HepG2 (cell line): ENCODE results near the gene EIF4EBP3. TPM values are rescaled to one million over a fixed set of nuclear protein-coding genes. Genes with fewer than 3 reads are reported as not detected.

Source experiments
- ATAC-seq: fragments of 200-7000 bp; cut with Tn5 transposase; 3 replicates; pipeline ENCODE4 v1.9.1; 2020; ENCODE audit warnings: mild to moderate bottlenecking, moderate library complexity
- BruUV-seq: library from RNA; stranded (reverse); fragments of 400-500 nt; replicated peaks from 2 replicates; lab custom pipeline; 2021; lab: Mats Ljungman, UMichigan
- CTCF ChIA-PET: fragments of 300-600 bp; formaldehyde crosslinking; extraction: SDS; loops from one replicate; lab custom pipeline; 2021; ENCODE audit warnings: low total read pairs, inconsistent platforms, low intra/inter-chr PET ratio; lab: Yijun Ruan, JAX
- POLR2A ChIA-PET: fragments of 350-600 bp; sonication (Branson Sonifier 250); formaldehyde crosslinking; loops from one replicate; lab custom pipeline; 2020; ENCODE audit warnings: antibody characterized with exemption, inconsistent platforms; lab: Yijun Ruan, JAX
- DNase-seq: peaks from one replicate; pipeline ENCODE4 v3.0.0-alpha.2; 2015; ENCODE audit warnings: low spot score
- FAIRE-seq: peaks from 3 replicates; lab custom pipeline; 2011; peaks lifted over from hg19 to GRCh38; lab: Jason Lieb, UNC
- H2AFZ ChIP-seq: one replicate; pipeline ENCODE4 v1.6.1; 2011; ENCODE audit warnings: low read length, inconsistent platforms
- H3K27ac ChIP-seq: fragments of 300-600 bp; 3 replicates; pipeline ENCODE4 v1.8.0; 2011; ENCODE audit warnings: mixed run types, mild to moderate bottlenecking, mixed read lengths, low read length, inconsistent platforms; ENCODE audit not compliant: insufficient read depth; ENCODE audit errors: extremely low read length
- H3K27me3 ChIP-seq, 2 experiments: fragments of 200-600 bp in 1 of 2; 2 replicates in 1 of 2; 3 replicates in 1 of 2; pipeline versions ENCODE4 v1.6.0 to v1.8.0; 2011; ENCODE audit warnings: low read length in 2 of 2, mild to moderate bottlenecking in 2 of 2, moderate library complexity in 2 of 2, inconsistent platforms in 1 of 2; ENCODE audit not compliant: insufficient read depth in 2 of 2, control insufficient read depth in 1 of 2
- H3K36me3 ChIP-seq, 2 experiments: fragments of 200-600 bp in 1 of 2; replicated peaks in 1 of 2; 2 replicates in 1 of 2; 3 replicates in 1 of 2; pipeline versions ENCODE4 v1.5.1 to v1.8.0; 2011; ENCODE audit warnings: low read length in 2 of 2, inconsistent platforms in 1 of 2; ENCODE audit not compliant: insufficient read depth in 2 of 2, control insufficient read depth in 1 of 2
- H3K4me1 ChIP-seq: 2 replicates; pipeline ENCODE4 v1.5.1; 2012; ENCODE audit warnings: low read length, inconsistent platforms; ENCODE audit not compliant: insufficient read depth
- H3K4me2 ChIP-seq: 2 replicates; pipeline ENCODE4 v1.6.0; 2011; ENCODE audit warnings: low read depth, low read length, inconsistent platforms
- H3K4me3 ChIP-seq, 3 experiments: fragments of 200-600 bp in 1 of 3; sonication (generic), shearing (Covaris generic) in 1 of 3; replicated peaks in 1 of 3; 2 replicates each; pipeline ENCODE4 v1.5.1; 2011 to 2016; ENCODE audit warnings: low read length in 3 of 3, inconsistent platforms in 2 of 3, low read depth in 2 of 3, mild to moderate bottlenecking in 2 of 3, control low read depth in 1 of 3, mixed read lengths in 1 of 3; ENCODE audit not compliant: insufficient read depth in 1 of 3
- H3K79me2 ChIP-seq: one replicate; pipeline ENCODE4 v1.6.1; 2011; ENCODE audit warnings: low read length, inconsistent platforms; ENCODE audit not compliant: insufficient read depth
- H3K9ac ChIP-seq: 2 replicates; pipeline ENCODE4 v1.6.0; 2011; ENCODE audit warnings: mild to moderate bottlenecking, low read depth, low read length, inconsistent platforms; ENCODE audit not compliant: insufficient read depth
- H3K9me3 ChIP-seq: 2 replicates; pipeline ENCODE4 v1.5.1; 2012; ENCODE audit warnings: mild to moderate bottlenecking, low read length
- H4K20me1 ChIP-seq: 2 replicates; pipeline ENCODE4 v1.6.0; 2011; ENCODE audit warnings: inconsistent platforms, mild to moderate bottlenecking, low read length, moderate library complexity; ENCODE audit not compliant: insufficient read depth
- CBX1 ChIP-seq: IDR thresholded peaks from one replicate; pipeline ENCODE4 v1.6.1; 2016; ENCODE audit warnings: antibody characterized with exemption, low read depth
- GATAD2A ChIP-seq: IDR thresholded peaks from 2 replicates; pipeline ENCODE4 v1.6.1; 2016
- GZF1 ChIP-seq: sonication (generic); formaldehyde crosslinking; IDR thresholded peaks from 2 replicates; pipeline ENCODE4 v1.5.1; 2020; ENCODE audit warnings: mild to moderate bottlenecking, missing genetic modification reagents
- MEF2D ChIP-seq: sonication (generic); formaldehyde crosslinking; IDR thresholded peaks from 2 replicates; pipeline ENCODE4 v1.5.1; 2020; ENCODE audit warnings: mild to moderate bottlenecking, missing genetic modification reagents
- MIER3 ChIP-seq: IDR thresholded peaks from 2 replicates; pipeline ENCODE4 v1.6.1; 2016; ENCODE audit warnings: missing compliant biosample characterization, borderline replicate concordance
- NR2F2 ChIP-seq: IDR thresholded peaks from 2 replicates; pipeline ENCODE4 v1.6.1; 2012; ENCODE audit warnings: low read depth, inconsistent platforms, borderline replicate concordance
- NRL ChIP-seq: sonication (generic); formaldehyde crosslinking; IDR thresholded peaks from 2 replicates; pipeline ENCODE4 v1.5.0; 2020; ENCODE audit warnings: missing genetic modification reagents, mild to moderate bottlenecking, moderate library complexity, borderline replicate concordance
- RARA ChIP-seq: IDR thresholded peaks from 2 replicates; pipeline ENCODE4 v1.6.1; 2016; ENCODE audit warnings: missing genetic modification reagents, missing compliant biosample characterization
- ZBTB20 ChIP-seq: sonication (generic); formaldehyde crosslinking; IDR thresholded peaks from 2 replicates; pipeline ENCODE4 v1.8.1; 2023; ENCODE audit warnings: missing genetic modification reagents, low read depth, mild to moderate bottlenecking, borderline replicate concordance
- ZC3H13 ChIP-seq: sonication (generic); formaldehyde crosslinking; IDR thresholded peaks from 2 replicates; pipeline ENCODE4 v1.8.1; 2023; ENCODE audit warnings: mild to moderate bottlenecking, missing genetic modification reagents, moderate library complexity
- ZFP36L1 ChIP-seq: sonication (generic); formaldehyde crosslinking; IDR thresholded peaks from 2 replicates; pipeline ENCODE4 v1.8.0; 2022; ENCODE audit warnings: mild to moderate bottlenecking, missing genetic modification reagents, moderate library complexity
- ZFP82 ChIP-seq: sonication (generic); formaldehyde crosslinking; IDR thresholded peaks from 2 replicates; pipeline ENCODE4 v1.5.1; 2020; ENCODE audit warnings: mild to moderate bottlenecking, missing genetic modification reagents, borderline replicate concordance
- WGBS: methylation state at CpG from one replicate; pipeline ENCODE4 v1.1.6; 2017; ENCODE audit warnings: low lambda C conversion rate; 5-methylcytosine and 5-hydroxymethylcytosine counted together
- in situ Hi-C: cut with HindIII; loops from 2 replicates; pipeline ENCODE4 v1.10.0; 2017; ENCODE audit warnings: low pct_unique_long_range_greater_than_20kb; ENCODE audit not compliant: extremely low pct_ligation_motif_present
- intact Hi-C: fragments of 100-400 bp; cut with micrococcal nuclease; formaldehyde crosslinking; loops from one replicate; pipeline ENCODE4 v1.10.0; 2022; ENCODE audit not compliant: unreplicated experiment
- polyA plus RNA-seq, 8 experiments: library from polyadenylated mRNA; depleted of rRNA in 3 of 8; stranded (reverse) in 7 of 8; unstranded in 1 of 8; fragments of >200 nt; fragmentation: Illumina TruSeq in 4 of 8; extraction: Trizol in 4 of 8; gene quantifications; 2 replicates each; pipeline versions ENCODE4 v1.2.1 to v1.2.3, GENCODE V29; 2011 to 2016; ENCODE audit warnings: low read depth in 4 of 8, missing spikeins in 1 of 8, mixed read lengths in 1 of 8; ENCODE audit not compliant: insufficient read depth in 1 of 8
- total RNA-seq, 5 experiments: library from RNA; depleted of rRNA; stranded (reverse); fragments of >200 nt; fragmentation: Illumina TruSeq; extraction: Trizol; gene quantifications; 2 replicates each; pipeline ENCODE4 v1.2.3, GENCODE V29; 2016; ENCODE audit warnings: low read depth in 1 of 5
- TF ChIP-seq, protein P1 (sequence below): IDR thresholded peaks from 2 replicates; pipeline ENCODE4 v1.6.1; 2016; ENCODE audit warnings: missing compliant biosample characterization, missing genetic modification reagents, borderline replicate concordance
- TF ChIP-seq, protein P2 (sequence below): sonication (generic); formaldehyde crosslinking; IDR thresholded peaks from 2 replicates; pipeline ENCODE4 v1.4.0; 2020; ENCODE audit warnings: missing genetic modification reagents
- TF ChIP-seq, protein P3 (sequence below): sonication (generic); formaldehyde crosslinking; IDR thresholded peaks from 2 replicates; pipeline ENCODE4 v1.4.0; 2020; ENCODE audit warnings: missing genetic modification reagents, mild to moderate bottlenecking, borderline replicate concordance
- TF ChIP-seq, protein P4 (sequence below): sonication (generic); formaldehyde crosslinking; conservative IDR thresholded peaks from 2 replicates; pipeline ENCODE4 v1.4.0; 2020; ENCODE audit warnings: mild to moderate bottlenecking, missing genetic modification reagents, moderate library complexity

Gene EIF4EBP3
- total and polyA plus RNA-seq, 2 of the 13 experiments (the other 11 are each of a cell fraction or from before 2014, with no cell fraction given): 0.61 to 1.7 TPM

DNA sequence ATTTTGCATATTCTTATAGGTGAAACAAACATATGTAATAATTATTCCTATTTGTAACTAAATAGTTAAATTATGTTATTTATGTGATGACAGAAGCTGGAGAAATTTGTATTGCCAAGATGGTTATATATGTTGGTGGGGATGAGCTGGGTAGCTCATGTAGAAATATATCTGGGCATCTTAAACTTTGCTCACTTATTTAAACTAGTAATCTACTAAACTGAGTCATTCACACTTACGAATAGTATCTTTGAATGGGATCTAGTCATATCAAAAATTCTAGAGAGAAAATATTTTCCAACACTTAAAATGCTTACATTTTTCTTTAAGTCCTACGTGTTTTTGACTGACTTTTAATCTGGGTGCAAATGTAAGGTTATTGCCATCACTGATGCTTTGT, 44.6 kb upstream of the EIF4EBP3 start:
- H3K4me2 ChIP-seq: no peak overlapping the region
- H3K9ac ChIP-seq: no peak overlapping the region
- H3K79me2 ChIP-seq: no peaks in the 10 kb centered on the region
- H3K36me3 ChIP-seq: peaks cover 7 to 31% of the 10 kb centered on the region in 2 experiments; a peak in 4 of 5 replicates
- ATAC-seq: no peak
- no peaks in the 10 kb centered on the region for H3K9me3 ChIP-seq
- H2AFZ ChIP-seq: no peak overlapping the region
- no peaks in the 10 kb centered on the region for H3K27me3 ChIP-seq
- FAIRE-seq: no peak
- WGBS: 95% methylated on average over 2 of the region's 2 CpGs
- POLR2A ChIA-PET: no interaction called here
- no peak overlapping the region for H3K27ac ChIP-seq
- H3K4me1 ChIP-seq: peaks cover 5% of the 10 kb centered on the region
- no peaks in the 10 kb centered on the region for H4K20me1 ChIP-seq
- no peak for DNase-seq
- TF ChIP-seq, protein P1, sequence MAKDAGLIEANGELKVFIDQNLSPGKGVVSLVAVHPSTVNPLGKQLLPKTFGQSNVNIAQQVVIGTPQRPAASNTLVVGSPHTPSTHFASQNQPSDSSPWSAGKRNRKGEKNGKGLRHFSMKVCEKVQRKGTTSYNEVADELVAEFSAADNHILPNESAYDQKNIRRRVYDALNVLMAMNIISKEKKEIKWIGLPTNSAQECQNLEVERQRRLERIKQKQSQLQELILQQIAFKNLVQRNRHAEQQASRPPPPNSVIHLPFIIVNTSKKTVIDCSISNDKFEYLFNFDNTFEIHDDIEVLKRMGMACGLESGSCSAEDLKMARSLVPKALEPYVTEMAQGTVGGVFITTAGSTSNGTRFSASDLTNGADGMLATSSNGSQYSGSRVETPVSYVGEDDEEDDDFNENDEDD (CRISPR knock-in tag): no peak
- TF ChIP-seq ZFP36L1 (CRISPR knock-in tag): no peak
- no peak for TF ChIP-seq GZF1 (CRISPR knock-in tag)
- TF ChIP-seq ZC3H13 (CRISPR knock-in tag): no peak
- TF ChIP-seq, protein P2, sequence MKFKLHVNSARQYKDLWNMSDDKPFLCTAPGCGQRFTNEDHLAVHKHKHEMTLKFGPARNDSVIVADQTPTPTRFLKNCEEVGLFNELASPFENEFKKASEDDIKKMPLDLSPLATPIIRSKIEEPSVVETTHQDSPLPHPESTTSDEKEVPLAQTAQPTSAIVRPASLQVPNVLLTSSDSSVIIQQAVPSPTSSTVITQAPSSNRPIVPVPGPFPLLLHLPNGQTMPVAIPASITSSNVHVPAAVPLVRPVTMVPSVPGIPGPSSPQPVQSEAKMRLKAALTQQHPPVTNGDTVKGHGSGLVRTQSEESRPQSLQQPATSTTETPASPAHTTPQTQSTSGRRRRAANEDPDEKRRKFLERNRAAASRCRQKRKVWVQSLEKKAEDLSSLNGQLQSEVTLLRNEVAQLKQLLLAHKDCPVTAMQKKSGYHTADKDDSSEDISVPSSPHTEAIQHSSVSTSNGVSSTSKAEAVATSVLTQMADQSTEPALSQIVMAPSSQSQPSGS (CRISPR knock-in tag): no peak
- TF ChIP-seq CBX1: no peak
- no peak for TF ChIP-seq RARA (CRISPR knock-in tag)
- no peak for TF ChIP-seq ZBTB20 (CRISPR knock-in tag)
- TF ChIP-seq, protein P3, sequence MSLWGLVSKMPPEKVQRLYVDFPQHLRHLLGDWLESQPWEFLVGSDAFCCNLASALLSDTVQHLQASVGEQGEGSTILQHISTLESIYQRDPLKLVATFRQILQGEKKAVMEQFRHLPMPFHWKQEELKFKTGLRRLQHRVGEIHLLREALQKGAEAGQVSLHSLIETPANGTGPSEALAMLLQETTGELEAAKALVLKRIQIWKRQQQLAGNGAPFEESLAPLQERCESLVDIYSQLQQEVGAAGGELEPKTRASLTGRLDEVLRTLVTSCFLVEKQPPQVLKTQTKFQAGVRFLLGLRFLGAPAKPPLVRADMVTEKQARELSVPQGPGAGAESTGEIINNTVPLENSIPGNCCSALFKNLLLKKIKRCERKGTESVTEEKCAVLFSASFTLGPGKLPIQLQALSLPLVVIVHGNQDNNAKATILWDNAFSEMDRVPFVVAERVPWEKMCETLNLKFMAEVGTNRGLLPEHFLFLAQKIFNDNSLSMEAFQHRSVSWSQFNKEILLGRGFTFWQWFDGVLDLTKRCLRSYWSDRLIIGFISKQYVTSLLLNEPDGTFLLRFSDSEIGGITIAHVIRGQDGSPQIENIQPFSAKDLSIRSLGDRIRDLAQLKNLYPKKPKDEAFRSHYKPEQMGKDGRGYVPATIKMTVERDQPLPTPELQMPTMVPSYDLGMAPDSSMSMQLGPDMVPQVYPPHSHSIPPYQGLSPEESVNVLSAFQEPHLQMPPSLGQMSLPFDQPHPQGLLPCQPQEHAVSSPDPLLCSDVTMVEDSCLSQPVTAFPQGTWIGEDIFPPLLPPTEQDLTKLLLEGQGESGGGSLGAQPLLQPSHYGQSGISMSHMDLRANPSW: no peak
- TF ChIP-seq NR2F2: no peak
- TF ChIP-seq MIER3 (CRISPR knock-in tag): no peak
- no peak for TF ChIP-seq GATAD2A (CRISPR knock-in tag)
- no peak for TF ChIP-seq MEF2D (CRISPR knock-in tag)
- no peak for TF ChIP-seq ZFP82 (CRISPR knock-in tag)
- no peak for TF ChIP-seq NRL (CRISPR knock-in tag)
- TF ChIP-seq, protein P4, sequence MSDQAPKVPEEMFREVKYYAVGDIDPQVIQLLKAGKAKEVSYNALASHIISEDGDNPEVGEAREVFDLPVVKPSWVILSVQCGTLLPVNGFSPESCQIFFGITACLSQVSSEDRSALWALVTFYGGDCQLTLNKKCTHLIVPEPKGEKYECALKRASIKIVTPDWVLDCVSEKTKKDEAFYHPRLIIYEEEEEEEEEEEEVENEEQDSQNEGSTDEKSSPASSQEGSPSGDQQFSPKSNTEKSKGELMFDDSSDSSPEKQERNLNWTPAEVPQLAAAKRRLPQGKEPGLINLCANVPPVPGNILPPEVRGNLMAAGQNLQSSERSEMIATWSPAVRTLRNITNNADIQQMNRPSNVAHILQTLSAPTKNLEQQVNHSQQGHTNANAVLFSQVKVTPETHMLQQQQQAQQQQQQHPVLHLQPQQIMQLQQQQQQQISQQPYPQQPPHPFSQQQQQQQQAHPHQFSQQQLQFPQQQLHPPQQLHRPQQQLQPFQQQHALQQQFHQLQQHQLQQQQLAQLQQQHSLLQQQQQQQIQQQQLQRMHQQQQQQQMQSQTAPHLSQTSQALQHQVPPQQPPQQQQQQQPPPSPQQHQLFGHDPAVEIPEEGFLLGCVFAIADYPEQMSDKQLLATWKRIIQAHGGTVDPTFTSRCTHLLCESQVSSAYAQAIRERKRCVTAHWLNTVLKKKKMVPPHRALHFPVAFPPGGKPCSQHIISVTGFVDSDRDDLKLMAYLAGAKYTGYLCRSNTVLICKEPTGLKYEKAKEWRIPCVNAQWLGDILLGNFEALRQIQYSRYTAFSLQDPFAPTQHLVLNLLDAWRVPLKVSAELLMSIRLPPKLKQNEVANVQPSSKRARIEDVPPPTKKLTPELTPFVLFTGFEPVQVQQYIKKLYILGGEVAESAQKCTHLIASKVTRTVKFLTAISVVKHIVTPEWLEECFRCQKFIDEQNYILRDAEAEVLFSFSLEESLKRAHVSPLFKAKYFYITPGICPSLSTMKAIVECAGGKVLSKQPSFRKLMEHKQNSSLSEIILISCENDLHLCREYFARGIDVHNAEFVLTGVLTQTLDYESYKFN: no peak
- in situ Hi-C loops: no loop called here
- CTCF ChIA-PET: no interaction called here
- intact Hi-C loops: no loop called here
- H3K4me3 ChIP-seq: no peak overlapping the region
- BruUV-seq: no TSS peak
